Activated B cell treated with CpG ODN at 0.5 μM for 24 hours (primary cell): Measurements from ENCODE around the gene NEAT1. TPM values are rescaled to one million over a fixed set of nuclear protein-coding genes. Genes with fewer than 3 reads are reported as not detected.

ENCODE experiments used
- ATAC-seq: fragments of 200-7000 bp; cut with Tn5 transposase; one replicate; pipeline ENCODE4 v1.10.0; 2021; ENCODE audit warnings: low read depth, mild to moderate bottlenecking, moderate library complexity
- CTCF ChIA-PET: fragments of 350-600 bp; sonication (Branson Sonifier 250); formaldehyde crosslinking; loops from one replicate; lab custom pipeline; 2021; ENCODE audit warnings: antibody characterized with exemption; lab: Charles Lee
- POLR2A ChIA-PET: fragments of 350-600 bp; sonication (Branson Sonifier 250); formaldehyde crosslinking; loops from one replicate; lab custom pipeline; 2021; ENCODE audit warnings: antibody characterized with exemption; lab: Charles Lee
- DNase-seq: peaks from one replicate; pipeline ENCODE4 v3.0.0; 2022
- H3K27ac Mint-ChIP-seq: one replicate; pipeline ENCODE4 v1.8.0; 2020; ENCODE audit warnings: mixed read lengths
- H3K27me3 Mint-ChIP-seq: one replicate; pipeline ENCODE4 v1.8.0; 2021; ENCODE audit warnings: mixed read lengths
- H3K36me3 Mint-ChIP-seq: one replicate; pipeline ENCODE4 v1.8.0; 2021; ENCODE audit warnings: low read depth, mixed read lengths
- H3K4me1 Mint-ChIP-seq: one replicate; pipeline ENCODE4 v1.8.0; 2021; ENCODE audit warnings: mixed read lengths
- H3K4me3 Mint-ChIP-seq: one replicate; pipeline ENCODE4 v1.8.0; 2020; ENCODE audit warnings: mild to moderate bottlenecking, mixed read lengths
- H3K9me3 Mint-ChIP-seq: one replicate; pipeline ENCODE4 v1.8.0; 2020; ENCODE audit warnings: mixed read lengths
- intact Hi-C: fragments of 100-400 bp; cut with micrococcal nuclease; formaldehyde crosslinking; loops from one replicate; pipeline ENCODE4 v1.15.1; 2024
- total RNA-seq: library from RNA; stranded (reverse); gene quantifications from 2 replicates; pipeline ENCODE4 v1.2.3, GENCODE V29; 2022
- TF ChIP-seq, protein P1 (sequence below): fragments of 200-600 bp; IDR thresholded peaks from one replicate; pipeline ENCODE4 v1.8.0; 2022; ENCODE audit warnings: antibody characterized with exemption, mild to moderate bottlenecking

NEAT1 gene
- total RNA-seq, 1 donor from 2014 or later, result 699 TPM

DNA sequence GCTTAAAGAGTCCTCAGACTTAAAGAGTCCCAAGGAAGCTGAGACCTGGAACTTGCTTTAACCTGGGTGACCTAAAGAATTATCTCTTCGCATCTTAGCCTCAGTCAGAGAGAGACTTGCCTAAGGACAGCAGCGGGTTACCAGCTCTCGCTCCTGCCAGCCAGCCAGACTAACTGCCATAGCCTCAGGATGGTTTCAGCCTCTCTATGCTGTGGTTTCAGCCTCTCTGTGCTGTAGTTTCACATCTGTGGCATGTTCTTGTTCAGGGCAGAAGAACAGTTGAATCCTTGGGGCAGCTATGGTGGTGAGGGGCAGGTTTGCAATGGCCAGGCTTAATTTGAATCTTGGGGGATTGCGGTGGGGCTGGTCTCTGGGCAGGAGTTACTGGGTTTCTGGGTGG is 33.9 kb upstream of the NEAT1 start:
- ChIA-PET POLR2A (interaction anchor here (0.5 to 18.2 kb wide), 7 partner anchors 11 to 125 kb away, joined by 3 to 584 read pairs (median 6); partner anchors contain the start of genes MALAT1 and NEAT1), CTCF (interaction anchor here (1.0 to 1.4 kb wide), 3 partner anchors 10 to 28 kb away, joined by 3 to 6 read pairs (median 5); no protein-coding TSS in a partner anchor)
- Mint-ChIP-seq H3K27me3 (no peaks in the 10 kb centered on the region), H3K9me3 (no peaks in the 10 kb centered on the region), H3K36me3 (peaks cover 45% of the 10 kb centered on the region), H3K27ac (peak overlapping the region; percentile 56), H3K4me3 (peak overlapping the region; percentile 48), H3K4me1 (peaks cover 78% of the 10 kb centered on the region)
- ATAC-seq (no peak), DNase-seq (no peak)
- intact Hi-C loops, result no loop called here
- TF ChIP-seq, protein P1, sequence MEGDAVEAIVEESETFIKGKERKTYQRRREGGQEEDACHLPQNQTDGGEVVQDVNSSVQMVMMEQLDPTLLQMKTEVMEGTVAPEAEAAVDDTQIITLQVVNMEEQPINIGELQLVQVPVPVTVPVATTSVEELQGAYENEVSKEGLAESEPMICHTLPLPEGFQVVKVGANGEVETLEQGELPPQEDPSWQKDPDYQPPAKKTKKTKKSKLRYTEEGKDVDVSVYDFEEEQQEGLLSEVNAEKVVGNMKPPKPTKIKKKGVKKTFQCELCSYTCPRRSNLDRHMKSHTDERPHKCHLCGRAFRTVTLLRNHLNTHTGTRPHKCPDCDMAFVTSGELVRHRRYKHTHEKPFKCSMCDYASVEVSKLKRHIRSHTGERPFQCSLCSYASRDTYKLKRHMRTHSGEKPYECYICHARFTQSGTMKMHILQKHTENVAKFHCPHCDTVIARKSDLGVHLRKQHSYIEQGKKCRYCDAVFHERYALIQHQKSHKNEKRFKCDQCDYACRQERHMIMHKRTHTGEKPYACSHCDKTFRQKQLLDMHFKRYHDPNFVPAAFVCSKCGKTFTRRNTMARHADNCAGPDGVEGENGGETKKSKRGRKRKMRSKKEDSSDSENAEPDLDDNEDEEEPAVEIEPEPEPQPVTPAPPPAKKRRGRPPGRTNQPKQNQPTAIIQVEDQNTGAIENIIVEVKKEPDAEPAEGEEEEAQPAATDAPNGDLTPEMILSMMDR, result no peak

GRCh38 chr11:65389294-65389980 is 33.2 kb upstream of the NEAT1 start:
- intact Hi-C loops, result no loop called here
- Mint-ChIP-seq H3K4me3 (peak overlapping the region; percentile 35), H3K27ac (no peak overlapping the region), H3K4me1 (peaks cover 71% of the 10 kb centered on the region), H3K27me3 (no peaks in the 10 kb centered on the region), H3K36me3 (peaks cover 51% of the 10 kb centered on the region), H3K9me3 (no peaks in the 10 kb centered on the region)
- ChIA-PET POLR2A (interaction anchor here (0.5 to 18.2 kb wide), 7 partner anchors 11 to 125 kb away, joined by 3 to 457 read pairs (median 17); partner anchors contain the start of genes MALAT1 and NEAT1), CTCF (no interaction called here)
- DNase-seq, result no peak
- TF ChIP-seq, protein P1, result no peak
- ATAC-seq, result no peak

GRCh38 chr11:65390099-65390941 is 32.3 kb upstream of the NEAT1 start:
- ATAC-seq, result no peak
- H3K4me3 Mint-ChIP-seq, result peak overlapping the region; percentile 35
- no peak for DNase-seq
- peaks cover 62% of the 10 kb centered on the region for H3K4me1 Mint-ChIP-seq
- no peak overlapping the region for H3K27ac Mint-ChIP-seq
- H3K9me3 Mint-ChIP-seq, result no peaks in the 10 kb centered on the region
- H3K36me3 Mint-ChIP-seq, result peaks cover 57% of the 10 kb centered on the region
- ChIA-PET CTCF (interaction anchor here (1.0 kb wide), 1 partner anchor 377 kb away, joined by 3 read pairs; the partner anchor contains the start of gene ARL2), POLR2A (interaction anchor here (0.8 to 18.2 kb wide), 7 partner anchors 10 to 108 kb away, joined by 3 to 457 read pairs (median 5); partner anchors contain the start of genes MALAT1 and NEAT1)
- no peaks in the 10 kb centered on the region for H3K27me3 Mint-ChIP-seq
- TF ChIP-seq, protein P1, result no peak
- intact Hi-C loops, result no loop called here

DNA sequence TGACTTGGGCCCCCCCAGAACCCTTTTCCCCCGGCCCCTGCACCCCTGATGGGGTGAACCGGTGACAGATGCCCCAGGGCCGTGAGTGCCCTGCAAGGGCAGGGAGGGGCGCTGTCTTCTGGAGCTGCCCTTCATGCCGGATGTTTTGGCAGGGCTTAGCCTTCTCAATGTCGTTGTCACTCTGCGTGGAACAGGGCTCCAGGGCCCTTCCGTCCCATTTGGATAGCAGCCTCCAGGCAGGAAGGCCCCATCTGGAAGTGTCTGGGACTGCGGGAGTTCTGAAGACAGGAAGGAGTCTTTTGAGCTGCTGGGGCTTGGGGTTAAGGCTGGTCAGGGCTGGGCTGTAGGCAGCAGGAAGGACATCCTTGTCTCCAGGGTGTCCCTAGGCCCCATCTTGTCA is 31.6 kb upstream of the NEAT1 start:
- intact Hi-C loops, result no loop called here
- TF ChIP-seq, protein P1, result no peak
- Mint-ChIP-seq H3K27ac (no peak overlapping the region), H3K27me3 (no peaks in the 10 kb centered on the region), H3K9me3 (no peaks in the 10 kb centered on the region), H3K36me3 (peaks cover 64% of the 10 kb centered on the region), H3K4me1 (peaks cover 57% of the 10 kb centered on the region), H3K4me3 (peak overlapping the region; percentile 19)
- ChIA-PET POLR2A (interaction anchor here (0.7 to 18.2 kb wide), 9 partner anchors 9 to 111 kb away, joined by 3 to 457 read pairs (median 4); partner anchors contain the start of genes MALAT1, NEAT1 and SLC25A45), CTCF (interaction anchor here (0.8 to 1.0 kb wide), 2 partner anchors 25 to 377 kb away, joined by 3 read pairs; partner anchors contain the start of gene ARL2)
- ATAC-seq, result no peak
- DNase-seq, result no peak
